Neural cell (in vitro differentiated cells): Measurements from ENCODE around the gene ABAT. TPM values are rescaled to one million over a fixed set of nuclear protein-coding genes. Genes with fewer than 3 reads are reported as not detected.
A peak's percentile ranks its signal among the peaks of the same experiment; 100 is the strongest.

Source experiments
- H2AFZ ChIP-seq: fragments of 200-600, 300-800 bp; sonication (generic), shearing (Covaris generic); 2 replicates; pipeline ENCODE4 v1.6.0; 2014; ENCODE audit warnings: low read depth, mild to moderate bottlenecking, antibody characterized with exemption, low read length, moderate library complexity
- H3F3A ChIP-seq: fragments of 200-600 bp; shearing (Covaris generic); 2 replicates; pipeline ENCODE4 v1.6.1; 2016; ENCODE audit warnings: mild to moderate bottlenecking, moderate library complexity, mixed read lengths, antibody characterized with exemption, low read length; ENCODE audit not compliant: insufficient read depth, poor library complexity, severe bottlenecking
- H3K27ac ChIP-seq: fragments of 200-600, 300-800 bp; sonication (generic), shearing (Covaris generic); 2 replicates; pipeline ENCODE4 v1.5.1; 2014; ENCODE audit warnings: mild to moderate bottlenecking, low read length, moderate library complexity
- H3K27me3 ChIP-seq: fragments of 300-800, 200-600 bp; sonication (generic), shearing (Covaris generic); 2 replicates; pipeline ENCODE4 v1.6.0; 2014; ENCODE audit warnings: mild to moderate bottlenecking, low read depth, low read length, moderate library complexity; ENCODE audit not compliant: insufficient read depth
- H3K36me3 ChIP-seq: fragments of 300-800, 200-600 bp; sonication (generic), shearing (Covaris generic); 2 replicates; pipeline ENCODE4 v1.5.1; 2014; ENCODE audit warnings: mild to moderate bottlenecking, antibody characterized with exemption, low read length, moderate library complexity; ENCODE audit not compliant: insufficient read depth
- H3K4me2 ChIP-seq: fragments of 300-800, 200-600 bp; sonication (generic), shearing (Covaris generic); 2 replicates; pipeline ENCODE4 v1.6.0; 2014; ENCODE audit warnings: mild to moderate bottlenecking, low read length
- H3K4me3 ChIP-seq: fragments of 300-800, 200-600 bp; sonication (generic), shearing (Covaris generic); 2 replicates; pipeline ENCODE4 v1.5.1; 2014; ENCODE audit warnings: mild to moderate bottlenecking, low read length, moderate library complexity
- H3K79me2 ChIP-seq: fragments of 200-600 bp; shearing (Covaris generic); replicated peaks from 2 replicates; pipeline ENCODE4 v1.6.0; 2014; ENCODE audit warnings: mild to moderate bottlenecking, low read length, moderate library complexity; ENCODE audit not compliant: insufficient read depth
- H3K9ac ChIP-seq: fragments of 300-800, 200-600 bp; sonication (generic), shearing (Covaris generic); 2 replicates; pipeline ENCODE4 v1.6.1; 2016; ENCODE audit warnings: mild to moderate bottlenecking, low read length, mixed read lengths
- H3K9me2 ChIP-seq: fragments of 200-600 bp; shearing (Covaris generic); 2 replicates; pipeline ENCODE4 v1.6.1; 2016; ENCODE audit warnings: mild to moderate bottlenecking, low read length, mixed read lengths; ENCODE audit not compliant: insufficient read depth
- H3K9me3 ChIP-seq: fragments of 200-600, 300-800 bp; sonication (generic), shearing (Covaris generic); 2 replicates; pipeline ENCODE4 v1.6.1; 2016; ENCODE audit warnings: mild to moderate bottlenecking, mixed run types, low read length, moderate library complexity, mixed read lengths
- H4K20me1 ChIP-seq: fragments of 200-600 bp; shearing (Covaris generic); 2 replicates; pipeline ENCODE4 v1.6.1; 2016; ENCODE audit warnings: mild to moderate bottlenecking, mixed run types; ENCODE audit not compliant: insufficient read depth
- EP300 ChIP-seq: fragments of 450-650 bp; conservative IDR thresholded peaks from 2 replicates; pipeline ENCODE4 v1.6.1; 2014; ENCODE audit warnings: antibody characterized with exemption, mild to moderate bottlenecking, moderate library complexity; ENCODE audit not compliant: poor library complexity, severe bottlenecking
- EZH2 ChIP-seq: fragments of 200-600, 300-800 bp; shearing (Covaris generic), sonication (generic); IDR thresholded peaks from 2 replicates; pipeline ENCODE4 v1.6.1; 2014; ENCODE audit warnings: antibody characterized with exemption, low read length, borderline replicate concordance, mild to moderate bottlenecking; ENCODE audit not compliant: insufficient read depth, poor library complexity, severe bottlenecking
- MXI1 ChIP-seq: fragments of 450-650 bp; conservative IDR thresholded peaks from 2 replicates; pipeline ENCODE4 v1.6.1; 2014; ENCODE audit warnings: antibody characterized with exemption, mild to moderate bottlenecking; ENCODE audit not compliant: poor library complexity, severe bottlenecking
- POLR2AphosphoS5 ChIP-seq: IDR thresholded peaks from 2 replicates; pipeline ENCODE4 v1.6.1; 2012
- RAD21 ChIP-seq: fragments of 450-650 bp; conservative IDR thresholded peaks from 2 replicates; pipeline ENCODE4 v1.6.1; 2014; ENCODE audit warnings: antibody characterized with exemption, mild to moderate bottlenecking, moderate library complexity
- SMC3 ChIP-seq: fragments of 450-650 bp; conservative IDR thresholded peaks from 2 replicates; pipeline ENCODE4 v1.6.1; 2014; ENCODE audit warnings: antibody characterized with exemption, mild to moderate bottlenecking, moderate library complexity; ENCODE audit not compliant: poor library complexity
- TAF1 ChIP-seq: IDR thresholded peaks from 2 replicates; pipeline ENCODE4 v1.6.1; 2012; ENCODE audit warnings: low read depth
- polyA plus RNA-seq: library from polyadenylated mRNA; depleted of rRNA; stranded (reverse); fragments of >200 nt; gene quantifications from 2 replicates; pipeline ENCODE4 v1.2.3, GENCODE V29; 2014
- TF ChIP-seq, protein P1 (sequence below): IDR thresholded peaks from 2 replicates; pipeline ENCODE4 v1.6.1; 2012; ENCODE audit warnings: borderline replicate concordance
- TF ChIP-seq, protein P2 (sequence below): fragments of 450-650 bp; IDR thresholded peaks from 2 replicates; pipeline ENCODE4 v1.5.1; 2014; ENCODE audit warnings: antibody characterized with exemption, mild to moderate bottlenecking, moderate library complexity; ENCODE audit not compliant: poor library complexity, severe bottlenecking

ABAT gene
- polyA plus RNA-seq, 1 donor from 2014 or later = 125 TPM

DNA sequence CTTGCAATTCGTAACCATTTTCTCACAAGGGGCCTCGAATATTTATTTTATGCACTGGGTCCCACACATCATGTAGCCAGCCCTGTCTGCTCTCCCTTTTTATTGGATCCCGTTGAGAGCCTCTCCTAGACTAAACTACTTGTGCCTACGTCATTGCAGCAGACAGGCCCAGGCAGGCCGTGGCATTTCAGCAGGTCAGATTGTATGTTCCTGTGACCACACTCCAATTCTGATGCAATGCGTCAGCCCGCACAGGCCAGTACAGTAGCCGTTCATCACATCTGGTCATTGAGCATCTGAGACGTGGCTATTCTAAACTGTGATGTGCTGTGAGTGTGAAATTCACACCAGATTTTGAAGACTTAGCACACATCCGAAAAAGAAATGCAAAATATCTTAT lies 42.2 kb downstream of the ABAT start:
- Histone ChIP-seq H3K9me2 (no peaks in the 10 kb centered on the region), H3K9me3 (no peaks in the 10 kb centered on the region), H3K79me2 (peaks cover 65% of the 10 kb centered on the region), H3F3A (peaks cover 9% of the 10 kb centered on the region), H3K27ac (no peak overlapping the region), H3K27me3 (no peaks in the 10 kb centered on the region), H2AFZ (no peak overlapping the region), H4K20me1 (no peaks in the 10 kb centered on the region), H3K4me3 (peak overlapping the region; percentile 42), H3K36me3 (no peaks in the 10 kb centered on the region), H3K9ac (no peak overlapping the region), H3K4me2 (no peak overlapping the region)
- TF ChIP-seq EP300 = no peak
- no peak for TF ChIP-seq MXI1
- no peak for TF ChIP-seq EZH2
- TF ChIP-seq, protein P1, sequence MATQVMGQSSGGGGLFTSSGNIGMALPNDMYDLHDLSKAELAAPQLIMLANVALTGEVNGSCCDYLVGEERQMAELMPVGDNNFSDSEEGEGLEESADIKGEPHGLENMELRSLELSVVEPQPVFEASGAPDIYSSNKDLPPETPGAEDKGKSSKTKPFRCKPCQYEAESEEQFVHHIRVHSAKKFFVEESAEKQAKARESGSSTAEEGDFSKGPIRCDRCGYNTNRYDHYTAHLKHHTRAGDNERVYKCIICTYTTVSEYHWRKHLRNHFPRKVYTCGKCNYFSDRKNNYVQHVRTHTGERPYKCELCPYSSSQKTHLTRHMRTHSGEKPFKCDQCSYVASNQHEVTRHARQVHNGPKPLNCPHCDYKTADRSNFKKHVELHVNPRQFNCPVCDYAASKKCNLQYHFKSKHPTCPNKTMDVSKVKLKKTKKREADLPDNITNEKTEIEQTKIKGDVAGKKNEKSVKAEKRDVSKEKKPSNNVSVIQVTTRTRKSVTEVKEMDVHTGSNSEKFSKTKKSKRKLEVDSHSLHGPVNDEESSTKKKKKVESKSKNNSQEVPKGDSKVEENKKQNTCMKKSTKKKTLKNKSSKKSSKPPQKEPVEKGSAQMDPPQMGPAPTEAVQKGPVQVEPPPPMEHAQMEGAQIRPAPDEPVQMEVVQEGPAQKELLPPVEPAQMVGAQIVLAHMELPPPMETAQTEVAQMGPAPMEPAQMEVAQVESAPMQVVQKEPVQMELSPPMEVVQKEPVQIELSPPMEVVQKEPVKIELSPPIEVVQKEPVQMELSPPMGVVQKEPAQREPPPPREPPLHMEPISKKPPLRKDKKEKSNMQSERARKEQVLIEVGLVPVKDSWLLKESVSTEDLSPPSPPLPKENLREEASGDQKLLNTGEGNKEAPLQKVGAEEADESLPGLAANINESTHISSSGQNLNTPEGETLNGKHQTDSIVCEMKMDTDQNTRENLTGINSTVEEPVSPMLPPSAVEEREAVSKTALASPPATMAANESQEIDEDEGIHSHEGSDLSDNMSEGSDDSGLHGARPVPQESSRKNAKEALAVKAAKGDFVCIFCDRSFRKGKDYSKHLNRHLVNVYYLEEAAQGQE = no peak
- TF ChIP-seq SMC3 = no peak
- TF ChIP-seq, protein P2, sequence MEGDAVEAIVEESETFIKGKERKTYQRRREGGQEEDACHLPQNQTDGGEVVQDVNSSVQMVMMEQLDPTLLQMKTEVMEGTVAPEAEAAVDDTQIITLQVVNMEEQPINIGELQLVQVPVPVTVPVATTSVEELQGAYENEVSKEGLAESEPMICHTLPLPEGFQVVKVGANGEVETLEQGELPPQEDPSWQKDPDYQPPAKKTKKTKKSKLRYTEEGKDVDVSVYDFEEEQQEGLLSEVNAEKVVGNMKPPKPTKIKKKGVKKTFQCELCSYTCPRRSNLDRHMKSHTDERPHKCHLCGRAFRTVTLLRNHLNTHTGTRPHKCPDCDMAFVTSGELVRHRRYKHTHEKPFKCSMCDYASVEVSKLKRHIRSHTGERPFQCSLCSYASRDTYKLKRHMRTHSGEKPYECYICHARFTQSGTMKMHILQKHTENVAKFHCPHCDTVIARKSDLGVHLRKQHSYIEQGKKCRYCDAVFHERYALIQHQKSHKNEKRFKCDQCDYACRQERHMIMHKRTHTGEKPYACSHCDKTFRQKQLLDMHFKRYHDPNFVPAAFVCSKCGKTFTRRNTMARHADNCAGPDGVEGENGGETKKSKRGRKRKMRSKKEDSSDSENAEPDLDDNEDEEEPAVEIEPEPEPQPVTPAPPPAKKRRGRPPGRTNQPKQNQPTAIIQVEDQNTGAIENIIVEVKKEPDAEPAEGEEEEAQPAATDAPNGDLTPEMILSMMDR = no peak
- TF ChIP-seq POLR2AphosphoS5 = no peak
- no peak for TF ChIP-seq RAD21
- TF ChIP-seq TAF1 = no peak

GRCh38 chr16:8717469-8717868 lies 43.1 kb downstream of the ABAT start:
- Histone ChIP-seq H2AFZ (no peak overlapping the region), H3K36me3 (no peaks in the 10 kb centered on the region), H3K27ac (no peak overlapping the region), H3K79me2 (peaks cover 74% of the 10 kb centered on the region), H3K4me3 (no peak overlapping the region), H4K20me1 (no peaks in the 10 kb centered on the region), H3F3A (peaks cover 11% of the 10 kb centered on the region), H3K9me2 (no peaks in the 10 kb centered on the region), H3K9me3 (no peaks in the 10 kb centered on the region), H3K9ac (no peak overlapping the region), H3K4me2 (no peak overlapping the region), H3K27me3 (no peaks in the 10 kb centered on the region)
- TF ChIP-seq RAD21 (no peak), TAF1 (no peak), EP300 (no peak), POLR2AphosphoS5 (no peak), EZH2 (no peak), MXI1 (no peak)
- TF ChIP-seq, protein P2 = no peak
- TF ChIP-seq, protein P1 = no peak
